Activated CD8-positive, alpha-beta memory T cell treated with anti-CD3 and anti-CD28 coated beads, Interleukin-2, amount 50 U/mL, for 24 hours (primary cell): ENCODE measurements around the gene DDR1.
A peak's percentile ranks its signal among the peaks of the same experiment; 100 is the strongest.
"Not testable (repeated sequence)": the region's sequence is repeated elsewhere in the genome, so short reads cannot be mapped to it uniquely, and the experiment has no call there.

ENCODE experiments used
- DNase-seq: peaks from one replicate; pipeline ENCODE4 v3.0.0-alpha.2; 2020; ENCODE audit errors: extremely low read depth

The DDR1 gene

GRCh38 chr6:30894381-30894780 lies 10.1 kb downstream of the DDR1 start:
- no peak for DNase-seq

- no peak for DNase-seq
These were observed 10.6 kb downstream of the DDR1 start for GRCh38 chr6:30894935-30895334.

GRCh38 chr6:30895343-30895742 lies 11.0 kb downstream of the DDR1 start:
- DNase-seq: no peak

DNA sequence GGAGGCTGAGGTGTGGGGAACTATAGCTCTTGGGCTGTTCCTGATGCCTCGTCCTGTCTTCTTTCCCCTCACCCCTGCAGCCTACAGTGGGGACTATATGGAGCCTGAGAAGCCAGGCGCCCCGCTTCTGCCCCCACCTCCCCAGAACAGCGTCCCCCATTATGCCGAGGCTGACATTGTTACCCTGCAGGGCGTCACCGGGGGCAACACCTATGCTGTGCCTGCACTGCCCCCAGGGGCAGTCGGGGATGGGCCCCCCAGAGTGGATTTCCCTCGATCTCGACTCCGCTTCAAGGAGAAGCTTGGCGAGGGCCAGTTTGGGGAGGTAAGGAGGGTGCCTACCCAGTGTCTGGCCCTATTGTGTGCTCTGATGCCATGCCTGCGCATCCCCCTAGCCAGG lies 12.2 kb downstream of the DDR1 start:
- DNase-seq: no peak

- no peak for DNase-seq
These were observed 13.6 kb downstream of the DDR1 start for GRCh38 chr6:30897882-30898281.

DNA sequence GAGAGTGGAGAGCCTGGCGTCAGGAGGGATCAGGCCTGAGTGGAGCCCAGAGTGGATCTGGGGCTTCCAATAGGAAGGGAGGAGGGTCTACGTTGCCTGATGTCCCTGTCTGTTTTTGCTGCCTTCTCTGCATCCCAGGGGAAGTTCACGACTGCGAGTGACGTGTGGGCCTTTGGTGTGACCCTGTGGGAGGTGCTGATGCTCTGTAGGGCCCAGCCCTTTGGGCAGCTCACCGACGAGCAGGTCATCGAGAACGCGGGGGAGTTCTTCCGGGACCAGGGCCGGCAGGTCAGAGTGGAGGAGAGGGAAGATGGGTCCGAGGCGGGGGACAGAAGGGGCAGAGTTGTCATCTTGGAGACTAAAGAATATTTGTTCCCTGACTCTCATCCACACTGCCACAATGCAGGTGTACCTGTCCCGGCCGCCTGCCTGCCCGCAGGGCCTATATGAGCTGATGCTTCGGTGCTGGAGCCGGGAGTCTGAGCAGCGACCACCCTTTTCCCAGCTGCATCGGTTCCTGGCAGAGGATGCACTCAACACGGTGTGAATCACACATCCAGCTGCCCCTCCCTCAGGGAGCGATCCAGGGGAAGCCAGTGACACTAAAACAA lies 14.5 kb downstream of the DDR1 start:
- no peak for DNase-seq

GRCh38 chr6:30900863-30901417 lies 16.6 kb downstream of the DDR1 start:
- no peak for DNase-seq

- DNase-seq: no peak
These were observed 17.1 kb downstream of the DDR1 start for GRCh38 chr6:30901436-30901835.

DNA sequence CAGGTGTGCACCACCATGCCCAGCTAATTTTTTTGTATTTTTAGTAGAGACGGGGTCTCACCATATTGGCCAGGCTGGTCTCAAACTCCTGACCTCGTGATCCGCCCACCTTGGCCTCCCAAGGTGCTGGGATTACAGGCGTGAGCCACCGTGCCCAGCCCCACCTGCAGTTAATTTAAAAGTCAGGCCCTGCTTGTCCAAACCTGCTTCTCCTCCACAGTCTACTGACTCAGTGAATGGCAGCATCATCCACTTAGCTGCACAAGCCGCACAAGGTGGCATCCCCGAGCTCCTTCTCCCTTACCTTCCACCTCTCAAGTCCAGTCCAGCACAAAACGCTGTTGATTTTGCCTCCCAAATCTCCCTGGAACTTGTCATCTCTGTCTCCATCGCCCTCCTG lies 17.9 kb downstream of the DDR1 start:
- not testable (repeated sequence) for DNase-seq

- DNase-seq: no peak
These were observed 18.4 kb downstream of the DDR1 start for GRCh38 chr6:30902709-30903108.

GRCh38 chr6:30903236-30903635 lies 18.9 kb downstream of the DDR1 start:
- no peak for DNase-seq

DNA sequence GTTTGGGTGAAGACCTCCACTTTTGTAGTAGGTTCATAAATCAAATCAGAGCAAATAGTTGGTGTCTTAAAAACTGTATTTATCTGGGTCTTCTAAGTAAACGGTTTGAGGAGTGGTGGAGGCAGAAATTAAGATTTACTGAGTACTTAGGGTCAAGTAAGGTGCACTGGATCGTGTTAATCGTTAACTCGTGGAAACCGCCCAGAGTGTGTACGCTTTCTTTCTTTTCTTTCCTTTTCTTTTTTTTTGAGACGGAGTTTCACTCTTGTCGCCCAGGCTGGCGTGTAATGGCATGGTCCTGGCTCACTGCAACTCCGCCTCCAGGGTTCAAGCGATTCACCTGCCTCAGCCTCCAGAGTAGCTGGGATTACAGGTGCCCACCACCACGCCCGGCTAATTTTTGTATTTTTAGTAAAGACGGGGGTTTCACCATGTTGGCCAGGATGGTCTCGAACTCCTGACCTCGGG lies 23.0 kb downstream of the DDR1 start:
- DNase-seq: not testable (repeated sequence)

GRCh38 chr6:30907758-30908591 lies 23.7 kb downstream of the DDR1 start, which contains the start of gene GTF2H4:
Gene GTF2H4, plus strand, starts transcription at chr6:30908207.
- DNase-seq: peak; percentile 91

DNA sequence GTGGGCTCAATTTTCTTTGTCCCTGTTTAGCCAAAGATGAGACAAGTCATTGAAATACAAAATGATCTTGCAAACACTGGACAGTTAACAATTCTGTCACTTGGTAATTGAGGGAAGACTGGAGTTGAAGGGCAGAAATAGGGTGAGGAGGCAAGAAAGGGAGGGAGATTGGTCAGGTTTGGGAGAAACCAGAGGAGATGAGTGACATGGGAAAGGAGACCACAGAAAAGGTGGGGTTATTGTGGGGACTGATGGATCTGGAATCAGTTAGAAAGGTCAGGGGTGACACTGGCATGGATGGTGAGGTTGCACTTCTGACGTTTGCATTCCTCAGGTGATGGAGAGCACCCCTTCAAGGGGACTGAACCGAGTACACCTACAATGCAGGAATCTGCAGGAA lies 24.4 kb downstream of the DDR1 start:
- no peak for DNase-seq

- not testable (repeated sequence) for DNase-seq
These were observed 26.2 kb downstream of the DDR1 start for GRCh38 chr6:30910473-30910872.

GRCh38 chr6:30912746-30913520 lies 28.6 kb downstream of the DDR1 start:
- no peak for DNase-seq

DNA sequence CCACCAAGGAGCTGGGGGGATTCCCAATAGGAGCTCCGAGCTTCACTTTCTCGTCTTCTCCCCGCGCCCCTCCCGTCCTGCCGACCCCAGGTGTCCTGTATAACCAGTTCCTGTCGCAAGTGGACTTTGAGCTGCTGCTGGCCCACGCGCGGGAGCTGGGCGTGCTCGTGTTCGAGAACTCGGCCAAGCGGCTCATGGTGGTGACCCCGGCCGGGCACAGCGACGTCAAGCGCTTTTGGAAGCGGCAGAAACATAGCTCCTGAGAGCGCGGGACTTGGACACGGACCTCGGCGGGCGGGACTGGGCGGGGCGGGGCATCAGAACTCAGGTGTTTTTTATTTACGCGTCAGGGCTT lies 29.4 kb downstream of the DDR1 start:
- DNase-seq: no peak

GRCh38 chr6:30914076-30914853 lies 29.9 kb downstream of the DDR1 start, which contains the start of gene VARS2:
Gene VARS2, plus strand, starts transcription at chr6:30914238. Its CDS starts 599 bp downstream, at chr6:30914837.
- peak; percentile 60 for DNase-seq

DNA sequence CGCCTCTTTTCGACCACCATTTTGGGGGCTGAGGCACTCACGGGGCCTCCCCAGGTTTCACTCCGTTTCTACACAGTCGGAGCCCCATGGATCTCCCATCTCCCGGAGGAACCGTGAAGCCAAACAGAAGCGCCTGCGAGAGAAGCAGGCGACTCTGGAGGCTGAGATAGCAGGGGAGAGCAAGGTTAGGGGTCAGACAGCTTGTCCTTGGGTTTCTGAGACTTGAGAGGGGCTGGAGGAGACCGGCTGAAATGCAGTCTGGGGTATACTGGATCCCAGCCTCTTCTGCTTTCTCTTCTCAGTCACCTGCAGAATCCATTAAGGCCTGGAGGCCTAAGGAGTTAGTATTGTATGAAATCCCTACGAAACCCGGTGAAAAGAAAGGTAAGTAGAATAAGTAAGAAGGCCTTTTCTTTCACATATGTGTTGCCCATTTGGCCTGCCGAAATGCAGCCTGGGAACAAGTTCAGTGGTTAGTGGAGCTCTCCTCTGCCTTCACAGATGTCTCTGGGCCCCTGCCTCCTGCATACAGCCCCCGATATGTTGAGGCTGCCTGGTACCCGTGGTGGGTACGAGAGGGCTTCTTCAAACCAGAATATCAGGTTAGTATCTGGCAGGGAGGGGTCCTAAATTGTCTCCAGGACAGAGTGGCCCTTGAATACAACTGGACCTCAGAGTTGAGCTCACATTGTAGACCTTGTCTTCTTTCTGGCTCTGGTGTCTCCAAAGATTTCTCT lies 30.7 kb downstream of the DDR1 start:
- DNase-seq: no peak

- no peak for DNase-seq
These were observed 31.2 kb downstream of the DDR1 start for GRCh38 chr6:30915591-30915946.

- no peak for DNase-seq
These were observed 32.7 kb downstream of the DDR1 start for GRCh38 chr6:30917041-30917440.
